ENCODE data around the gene MTR. TPM values are rescaled to one million over a fixed set of nuclear protein-coding genes. Genes with fewer than 3 reads are reported as not detected.
A peak's percentile ranks its signal among the peaks of the same experiment; 100 is the strongest.

MTR gene
- total RNA-seq, 2 experiments from 2014 or later, result 35.2 to 37.0 TPM

DNA sequence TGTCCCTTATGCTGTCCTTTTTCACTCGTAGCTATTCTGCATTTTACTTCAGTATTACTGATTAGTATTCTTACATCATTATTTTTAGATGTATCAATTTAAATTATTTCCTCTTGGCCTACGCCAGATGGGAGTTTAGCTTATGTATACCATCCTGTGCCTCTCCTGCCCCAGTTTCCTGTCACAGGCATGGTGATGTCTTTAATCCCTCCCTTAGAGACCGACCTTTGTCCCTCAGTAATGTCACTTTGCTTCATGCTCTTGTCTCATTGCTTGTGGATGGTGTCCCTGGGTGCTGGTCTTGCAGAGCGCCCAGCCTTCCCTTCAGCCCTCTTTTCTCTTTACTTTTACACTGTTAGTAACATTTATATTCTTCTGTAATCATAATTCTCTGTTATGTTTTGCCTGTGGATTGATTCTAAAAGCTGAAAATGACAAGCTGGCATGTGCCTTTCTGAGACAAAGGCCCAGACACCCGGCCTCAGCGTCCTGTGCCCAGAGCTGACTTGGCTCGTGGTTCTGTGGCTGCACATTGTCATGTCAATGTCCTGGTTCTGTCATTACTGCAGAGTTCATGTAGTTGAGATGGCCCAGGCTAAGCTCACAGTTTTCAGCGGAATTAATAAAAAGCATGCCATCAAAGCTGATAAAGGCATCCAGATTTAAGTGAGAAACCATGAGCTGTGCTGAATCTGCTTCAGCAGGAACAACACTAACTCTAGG is 100.7 kb downstream of the MTR start:
- no peaks in the 10 kb centered on the region for H3K4me1 ChIP-seq (ENCODE audit: insufficient read depth, low read length)
- Mint-ChIP-seq H3K4me1 (ENCODE audit: low read depth) (no peaks in the 10 kb centered on the region), H3K27ac (no peak overlapping the region), H3K36me3 (ENCODE audit: low read depth) (peaks cover 97% of the 10 kb centered on the region), H3K27me3 (no peaks in the 10 kb centered on the region), H3K4me3 (no peak overlapping the region), H3K9me3 (no peaks in the 10 kb centered on the region)
- ATAC-seq (ENCODE audit: poor library complexity) (no peak), DNase-seq (no peak)
- H3K27ac ChIP-seq (ENCODE audit: low read depth in 1 of 2, low read length in 2 of 2), result no peak overlapping the region
- TF ChIP-seq, protein P1, sequence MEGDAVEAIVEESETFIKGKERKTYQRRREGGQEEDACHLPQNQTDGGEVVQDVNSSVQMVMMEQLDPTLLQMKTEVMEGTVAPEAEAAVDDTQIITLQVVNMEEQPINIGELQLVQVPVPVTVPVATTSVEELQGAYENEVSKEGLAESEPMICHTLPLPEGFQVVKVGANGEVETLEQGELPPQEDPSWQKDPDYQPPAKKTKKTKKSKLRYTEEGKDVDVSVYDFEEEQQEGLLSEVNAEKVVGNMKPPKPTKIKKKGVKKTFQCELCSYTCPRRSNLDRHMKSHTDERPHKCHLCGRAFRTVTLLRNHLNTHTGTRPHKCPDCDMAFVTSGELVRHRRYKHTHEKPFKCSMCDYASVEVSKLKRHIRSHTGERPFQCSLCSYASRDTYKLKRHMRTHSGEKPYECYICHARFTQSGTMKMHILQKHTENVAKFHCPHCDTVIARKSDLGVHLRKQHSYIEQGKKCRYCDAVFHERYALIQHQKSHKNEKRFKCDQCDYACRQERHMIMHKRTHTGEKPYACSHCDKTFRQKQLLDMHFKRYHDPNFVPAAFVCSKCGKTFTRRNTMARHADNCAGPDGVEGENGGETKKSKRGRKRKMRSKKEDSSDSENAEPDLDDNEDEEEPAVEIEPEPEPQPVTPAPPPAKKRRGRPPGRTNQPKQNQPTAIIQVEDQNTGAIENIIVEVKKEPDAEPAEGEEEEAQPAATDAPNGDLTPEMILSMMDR (IDR thresholded peaks at IDR 0.05), result no peak
- ChIA-PET POLR2A (interaction anchor here (0.6 kb wide), 1 partner anchor 10 kb away, joined by 3 read pairs; no protein-coding TSS in a partner anchor), CTCF (interaction anchor here (0.8 kb wide), 1 partner anchor 142 kb away, joined by 5 read pairs; no protein-coding TSS in a partner anchor)
- peaks cover 0 to 4% of the 10 kb centered on the region in 2 experiments for H3K9me3 ChIP-seq (ENCODE audit: control insufficient read depth in 1 of 2, insufficient read depth in 1 of 2, low read length in 2 of 2)
- no peaks in the 10 kb centered on the region for H3K27me3 ChIP-seq (ENCODE audit: control insufficient read depth in 1 of 2, insufficient read depth in 2 of 2, low read length in 2 of 2)
- H3K4me3 ChIP-seq (ENCODE audit: low read length), result no peak overlapping the region
- peaks cover 91% of the 10 kb centered on the region for H3K36me3 ChIP-seq (ENCODE audit: insufficient read depth, low read length)
- intact Hi-C loops (cut with DNase I, micrococcal nuclease), result no loop called here

DNA sequence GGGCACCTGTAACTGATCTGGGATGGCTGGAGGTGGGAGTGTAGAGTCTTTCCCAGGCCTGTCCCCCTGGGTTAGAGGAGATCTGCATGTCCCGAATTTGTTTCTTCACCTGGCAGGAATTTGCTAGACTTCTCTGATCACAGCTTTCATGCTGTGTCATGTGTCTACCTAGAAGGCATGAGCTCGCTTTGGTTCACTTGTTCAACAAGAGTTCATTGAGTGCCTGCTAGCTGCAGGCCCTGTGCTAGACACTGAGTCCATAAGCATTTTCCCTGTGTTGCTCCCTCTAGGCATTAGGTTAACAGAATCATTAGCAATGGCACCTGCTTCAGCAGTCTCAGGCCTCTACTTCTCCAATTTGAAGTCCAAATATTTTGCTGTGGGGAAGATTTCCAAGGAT is 101.6 kb downstream of the MTR start:
- Histone ChIP-seq H3K27ac (ENCODE audit: low read depth in 1 of 2, low read length in 2 of 2) (no peak overlapping the region), H3K27me3 (ENCODE audit: control insufficient read depth in 1 of 2, insufficient read depth in 2 of 2, low read length in 2 of 2) (no peaks in the 10 kb centered on the region), H3K4me1 (ENCODE audit: insufficient read depth, low read length) (no peaks in the 10 kb centered on the region), H3K4me3 (ENCODE audit: low read length) (no peak overlapping the region), H3K36me3 (ENCODE audit: insufficient read depth, low read length) (peaks cover 87% of the 10 kb centered on the region), H3K9me3 (ENCODE audit: control insufficient read depth in 1 of 2, insufficient read depth in 1 of 2, low read length in 2 of 2) (peaks cover 7 to 12% of the 10 kb centered on the region in 2 experiments)
- Mint-ChIP-seq H3K9me3 (no peaks in the 10 kb centered on the region), H3K27me3 (no peaks in the 10 kb centered on the region), H3K4me3 (no peak overlapping the region), H3K36me3 (ENCODE audit: low read depth) (peaks cover 97% of the 10 kb centered on the region), H3K4me1 (ENCODE audit: low read depth) (no peaks in the 10 kb centered on the region), H3K27ac (no peak overlapping the region)
- intact Hi-C loops (cut with DNase I, micrococcal nuclease), result no loop called here
- ChIA-PET POLR2A (no interaction called here), CTCF (no interaction called here)
- TF ChIP-seq, protein P1 (IDR thresholded peaks at IDR 0.05), result no peak
- DNase-seq, result no peak
- ATAC-seq (ENCODE audit: poor library complexity), result no peak

DNA sequence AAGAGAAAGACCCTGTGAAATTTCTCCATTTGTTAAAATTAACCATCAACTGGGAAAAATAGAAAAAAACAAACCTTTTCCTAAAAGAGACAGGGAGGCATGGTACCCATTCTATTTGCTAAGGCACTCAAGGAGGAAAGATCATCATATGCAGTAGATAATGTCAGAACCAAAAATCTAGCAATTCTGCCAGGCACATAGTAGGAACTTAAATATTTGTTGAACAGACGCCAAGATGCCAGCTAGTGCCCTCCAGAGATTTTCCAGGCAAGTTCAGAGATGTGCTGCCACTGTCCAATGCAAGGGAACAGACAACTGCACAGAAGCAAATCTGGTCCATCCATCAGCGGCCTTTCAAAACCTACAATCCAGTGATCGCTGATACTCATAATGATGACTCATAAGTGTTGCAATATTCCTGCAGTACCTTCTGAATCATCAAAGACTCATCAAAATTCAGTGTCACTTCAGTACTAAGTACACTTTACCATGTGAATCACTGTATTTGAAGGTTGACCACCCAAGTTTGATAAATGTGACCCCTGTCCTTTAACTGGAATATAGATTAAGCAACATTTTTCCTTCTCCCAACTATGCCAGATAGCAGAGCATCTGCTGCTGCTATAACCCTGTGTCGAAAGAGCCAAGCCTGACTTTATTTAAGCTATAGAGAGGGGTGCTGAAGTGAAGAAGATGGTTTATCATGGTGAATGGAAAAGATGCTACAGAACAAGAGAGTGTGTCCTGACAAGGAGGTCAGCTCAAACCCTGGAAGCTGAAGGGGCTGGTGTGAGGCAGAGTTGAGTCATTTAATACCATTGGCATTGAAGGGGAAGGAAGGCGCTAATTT is 110.0 kb downstream of the MTR start:
- H3K4me1 ChIP-seq (ENCODE audit: insufficient read depth, low read length), result no peaks in the 10 kb centered on the region
- TF ChIP-seq, protein P1 (IDR thresholded peaks at IDR 0.05), result no peak
- H3K9me3 Mint-ChIP-seq, result peaks cover 2% of the 10 kb centered on the region
- H3K4me3 ChIP-seq (ENCODE audit: low read length), result no peak overlapping the region
- CTCF ChIA-PET, result interaction anchor here (1.6 kb wide), 1 partner anchor 14 kb away, joined by 4 read pairs; no protein-coding TSS in a partner anchor
- H3K36me3 Mint-ChIP-seq (ENCODE audit: low read depth), result peaks cover 22% of the 10 kb centered on the region
- H3K4me1 Mint-ChIP-seq (ENCODE audit: low read depth), result no peaks in the 10 kb centered on the region
- no peak for ATAC-seq (ENCODE audit: poor library complexity)
- intact Hi-C loops (cut with DNase I, micrococcal nuclease), result no loop called here
- H3K9me3 ChIP-seq (ENCODE audit: control insufficient read depth in 1 of 2, insufficient read depth in 1 of 2, low read length in 2 of 2), result peaks cover 7 to 12% of the 10 kb centered on the region in 2 experiments
- no peak overlapping the region for H3K27ac Mint-ChIP-seq
- POLR2A ChIA-PET, result no interaction called here
- no peak overlapping the region for H3K4me3 Mint-ChIP-seq
- H3K27ac ChIP-seq (ENCODE audit: low read depth in 1 of 2, low read length in 2 of 2), result no peak overlapping the region
- no peaks in the 10 kb centered on the region for H3K27me3 ChIP-seq (ENCODE audit: control insufficient read depth in 1 of 2, insufficient read depth in 2 of 2, low read length in 2 of 2)
- peaks cover 8% of the 10 kb centered on the region for H3K36me3 ChIP-seq (ENCODE audit: insufficient read depth, low read length)
- no peaks in the 10 kb centered on the region for H3K27me3 Mint-ChIP-seq
- DNase-seq, result peak in 2 of 14 experiments; percentile 9 to 16

Data from CD4-positive, alpha-beta T cell (primary cell).